SK-N-SH treated with all-trans-retinoic acid at 6 μM for 48 hours (cell line): ENCODE measurements around the gene VAMP1.

Experiments
- ATAC-seq: fragments of 200-7000 bp; cut with Tn5 transposase; 3 replicates; pipeline ENCODE4 v1.9.1; 2020; ENCODE audit warnings: mild to moderate bottlenecking, moderate library complexity
- ARNTL ChIP-seq: fragments of 450-650 bp; formaldehyde crosslinking; IDR thresholded peaks from 2 replicates; pipeline ENCODE4 v1.5.0; 2020; ENCODE audit warnings: low read depth, mild to moderate bottlenecking, moderate library complexity, borderline replicate concordance
- BACH2 ChIP-seq: fragments of 250-450 bp; sonication (Bioruptor Pico); IDR thresholded peaks from 2 replicates; pipeline ENCODE4 v1.9.0; 2021; ENCODE audit warnings: mild to moderate bottlenecking, borderline replicate concordance
- CREB5 ChIP-seq: fragments of 250-450 bp; sonication (Bioruptor Pico); IDR thresholded peaks from 2 replicates; pipeline ENCODE4 v1.5.1; 2020; ENCODE audit warnings: low read depth, mild to moderate bottlenecking, moderate library complexity
- CSDC2 ChIP-seq: fragments of 250-450 bp; sonication (Bioruptor Pico); IDR thresholded peaks from 2 replicates; pipeline ENCODE4 v1.5.0; 2020; ENCODE audit warnings: mild to moderate bottlenecking, moderate library complexity
- ESRRG ChIP-seq: fragments of 250-450 bp; sonication (Bioruptor Pico); IDR thresholded peaks from 2 replicates; pipeline ENCODE4 v1.6.1; 2021; ENCODE audit warnings: mild to moderate bottlenecking
- GLIS3 ChIP-seq: fragments of 250-450 bp; sonication (Bioruptor Pico); IDR thresholded peaks from 2 replicates; pipeline ENCODE4 v1.5.0; 2020; ENCODE audit warnings: mild to moderate bottlenecking, moderate library complexity
- OSR1 ChIP-seq: fragments of 250-450 bp; sonication (Bioruptor Pico); IDR thresholded peaks from 2 replicates; pipeline ENCODE4 v1.8.0; 2022; ENCODE audit warnings: moderate library complexity, mild to moderate bottlenecking, inconsistent platforms
- PATZ1 ChIP-seq: fragments of 250-450 bp; sonication (Bioruptor Pico); IDR thresholded peaks from 2 replicates; pipeline ENCODE4 v1.8.0; 2020; ENCODE audit warnings: mild to moderate bottlenecking, moderate library complexity, borderline replicate concordance
- POU6F1 ChIP-seq: fragments of 250-450 bp; sonication (Bioruptor Pico); IDR thresholded peaks from 2 replicates; pipeline ENCODE4 v1.8.0; 2021; ENCODE audit warnings: low read depth, mild to moderate bottlenecking, moderate library complexity, borderline replicate concordance
- RARB ChIP-seq: fragments of 250-450 bp; sonication (Bioruptor Pico); IDR thresholded peaks from 2 replicates; pipeline ENCODE4 v1.8.0; 2021; ENCODE audit warnings: mild to moderate bottlenecking, moderate library complexity
- SNAI2 ChIP-seq: fragments of 250-450 bp; sonication (Bioruptor Pico); IDR thresholded peaks from 2 replicates; pipeline ENCODE4 v1.5.0; 2020; ENCODE audit warnings: mild to moderate bottlenecking, moderate library complexity
- TCF4 ChIP-seq: fragments of 250-450 bp; sonication (Bioruptor Pico); IDR thresholded peaks from 2 replicates; pipeline ENCODE4 v1.8.0; 2021; ENCODE audit warnings: mild to moderate bottlenecking, moderate library complexity, borderline replicate concordance
- TOX ChIP-seq: fragments of 250-450 bp; sonication (Bioruptor Pico); IDR thresholded peaks from 2 replicates; pipeline ENCODE4 v1.8.0; 2021; ENCODE audit warnings: mild to moderate bottlenecking, moderate library complexity, borderline replicate concordance
- ZC3H10 ChIP-seq: fragments of 250-450 bp; sonication (Bioruptor Pico); IDR thresholded peaks from 2 replicates; pipeline ENCODE4 v1.5.1; 2021; ENCODE audit warnings: mild to moderate bottlenecking, moderate library complexity
- ZFP30 ChIP-seq: fragments of 450-650 bp; formaldehyde crosslinking; IDR thresholded peaks from 2 replicates; pipeline ENCODE4 v1.5.0; 2022; ENCODE audit warnings: mild to moderate bottlenecking, moderate library complexity
- ZNF565 ChIP-seq: fragments of 450-650 bp; formaldehyde crosslinking; conservative IDR thresholded peaks from 2 replicates; pipeline ENCODE4 v1.5.0; 2020; ENCODE audit warnings: low read depth, mild to moderate bottlenecking, moderate library complexity
- ZNF70 ChIP-seq: fragments of 450-650 bp; formaldehyde crosslinking; IDR thresholded peaks from 2 replicates; pipeline ENCODE4 v1.5.0; 2020; ENCODE audit warnings: mild to moderate bottlenecking, moderate library complexity
- ZNF8 ChIP-seq: fragments of 450-650 bp; formaldehyde crosslinking; IDR thresholded peaks from 2 replicates; pipeline ENCODE4 v1.5.0; 2020; ENCODE audit warnings: mild to moderate bottlenecking, moderate library complexity
- TF ChIP-seq, protein P1 (sequence below): fragments of 250-450 bp; sonication (Bioruptor Pico); IDR thresholded peaks from 2 replicates; pipeline ENCODE4 v1.5.0; 2020; ENCODE audit warnings: mild to moderate bottlenecking, moderate library complexity
- TF ChIP-seq, protein P2 (sequence below): fragments of 250-450 bp; sonication (Bioruptor Pico); IDR thresholded peaks from 2 replicates; pipeline ENCODE4 v1.5.1; 2021; ENCODE audit warnings: mild to moderate bottlenecking, moderate library complexity

The VAMP1 gene

GRCh38 chr12:6508087-6508486, 37.6 kb upstream of the VAMP1 start (continued):
- TF ChIP-seq CREB5 (CRISPR knock-in tag), result no peak
- TF ChIP-seq ZFP30 (CRISPR knock-in tag), result no peak
- TF ChIP-seq GLIS3 (CRISPR knock-in tag), result no peak
- no peak for TF ChIP-seq ZNF565
- TF ChIP-seq TCF4, result no peak
- no peak for TF ChIP-seq ARNTL (CRISPR knock-in tag)
- no peak for TF ChIP-seq OSR1

- ATAC-seq, result peak; percentile 59
- TF ChIP-seq, protein P1, sequence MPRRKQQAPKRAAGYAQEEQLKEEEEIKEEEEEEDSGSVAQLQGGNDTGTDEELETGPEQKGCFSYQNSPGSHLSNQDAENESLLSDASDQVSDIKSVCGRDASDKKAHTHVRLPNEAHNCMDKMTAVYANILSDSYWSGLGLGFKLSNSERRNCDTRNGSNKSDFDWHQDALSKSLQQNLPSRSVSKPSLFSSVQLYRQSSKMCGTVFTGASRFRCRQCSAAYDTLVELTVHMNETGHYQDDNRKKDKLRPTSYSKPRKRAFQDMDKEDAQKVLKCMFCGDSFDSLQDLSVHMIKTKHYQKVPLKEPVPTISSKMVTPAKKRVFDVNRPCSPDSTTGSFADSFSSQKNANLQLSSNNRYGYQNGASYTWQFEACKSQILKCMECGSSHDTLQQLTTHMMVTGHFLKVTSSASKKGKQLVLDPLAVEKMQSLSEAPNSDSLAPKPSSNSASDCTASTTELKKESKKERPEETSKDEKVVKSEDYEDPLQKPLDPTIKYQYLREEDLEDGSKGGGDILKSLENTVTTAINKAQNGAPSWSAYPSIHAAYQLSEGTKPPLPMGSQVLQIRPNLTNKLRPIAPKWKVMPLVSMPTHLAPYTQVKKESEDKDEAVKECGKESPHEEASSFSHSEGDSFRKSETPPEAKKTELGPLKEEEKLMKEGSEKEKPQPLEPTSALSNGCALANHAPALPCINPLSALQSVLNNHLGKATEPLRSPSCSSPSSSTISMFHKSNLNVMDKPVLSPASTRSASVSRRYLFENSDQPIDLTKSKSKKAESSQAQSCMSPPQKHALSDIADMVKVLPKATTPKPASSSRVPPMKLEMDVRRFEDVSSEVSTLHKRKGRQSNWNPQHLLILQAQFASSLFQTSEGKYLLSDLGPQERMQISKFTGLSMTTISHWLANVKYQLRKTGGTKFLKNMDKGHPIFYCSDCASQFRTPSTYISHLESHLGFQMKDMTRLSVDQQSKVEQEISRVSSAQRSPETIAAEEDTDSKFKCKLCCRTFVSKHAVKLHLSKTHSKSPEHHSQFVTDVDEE (CRISPR knock-in tag), result no peak
- no peak for TF ChIP-seq POU6F1 (CRISPR knock-in tag)
- no peak for TF ChIP-seq RARB (CRISPR knock-in tag)
- no peak for TF ChIP-seq TCF4
- TF ChIP-seq OSR1, result no peak
- no peak for TF ChIP-seq ZNF70
- TF ChIP-seq ZNF8 (CRISPR knock-in tag), result no peak
- no peak for TF ChIP-seq PATZ1 (CRISPR knock-in tag)
- TF ChIP-seq ESRRG, result no peak
- no peak for TF ChIP-seq ZFP30 (CRISPR knock-in tag)
- no peak for TF ChIP-seq CREB5 (CRISPR knock-in tag)
- TF ChIP-seq ZNF565, result no peak
- no peak for TF ChIP-seq SNAI2
- no peak for TF ChIP-seq CSDC2 (CRISPR knock-in tag)
- TF ChIP-seq BACH2 (CRISPR knock-in tag), result no peak
- TF ChIP-seq, protein P2, sequence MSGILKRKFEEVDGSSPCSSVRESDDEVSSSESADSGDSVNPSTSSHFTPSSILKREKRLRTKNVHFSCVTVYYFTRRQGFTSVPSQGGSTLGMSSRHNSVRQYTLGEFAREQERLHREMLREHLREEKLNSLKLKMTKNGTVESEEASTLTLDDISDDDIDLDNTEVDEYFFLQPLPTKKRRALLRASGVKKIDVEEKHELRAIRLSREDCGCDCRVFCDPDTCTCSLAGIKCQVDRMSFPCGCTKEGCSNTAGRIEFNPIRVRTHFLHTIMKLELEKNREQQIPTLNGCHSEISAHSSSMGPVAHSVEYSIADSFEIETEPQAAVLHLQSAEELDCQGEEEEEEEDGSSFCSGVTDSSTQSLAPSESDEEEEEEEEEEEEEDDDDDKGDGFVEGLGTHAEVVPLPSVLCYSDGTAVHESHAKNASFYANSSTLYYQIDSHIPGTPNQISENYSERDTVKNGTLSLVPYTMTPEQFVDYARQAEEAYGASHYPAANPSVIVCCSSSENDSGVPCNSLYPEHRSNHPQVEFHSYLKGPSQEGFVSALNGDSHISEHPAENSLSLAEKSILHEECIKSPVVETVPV, result no peak
- TF ChIP-seq ARNTL (CRISPR knock-in tag), result no peak
- TF ChIP-seq TOX (CRISPR knock-in tag), result no peak
- TF ChIP-seq ZC3H10 (CRISPR knock-in tag), result no peak
- TF ChIP-seq GLIS3 (CRISPR knock-in tag), result no peak
Measured at GRCh38 chr12:6507102-6507998, 36.9 kb upstream of the VAMP1 start.
